IPS-15b (cell line): Measurements from ENCODE around the gene CD58.

Experiments
- H3K27me3 ChIP-seq: one replicate; pipeline ENCODE4 v1.6.1; 2013; ENCODE audit warnings: low read length; ENCODE audit not compliant: control insufficient read depth, insufficient read depth
- H3K36me3 ChIP-seq: one replicate; pipeline ENCODE4 v1.6.1; 2013; ENCODE audit warnings: low read length; ENCODE audit not compliant: control insufficient read depth, insufficient read depth
- H3K4me1 ChIP-seq: one replicate; pipeline ENCODE4 v1.6.1; 2013; ENCODE audit warnings: mild to moderate bottlenecking, low read length; ENCODE audit not compliant: control insufficient read depth, insufficient read depth
- H3K4me3 ChIP-seq: one replicate; pipeline ENCODE4 v1.5.1; 2013; ENCODE audit warnings: low read depth, low read length
- H3K9ac ChIP-seq: one replicate; pipeline ENCODE4 v1.6.1; 2013; ENCODE audit warnings: low read depth, mild to moderate bottlenecking, low read length
- H3K9me3 ChIP-seq: one replicate; pipeline ENCODE4 v1.6.1; 2013; ENCODE audit warnings: mild to moderate bottlenecking, low read length; ENCODE audit not compliant: control insufficient read depth, insufficient read depth

Gene CD58

GRCh38 chr1:116546354-116546977 lies 24.4 kb downstream of the CD58 start:
- Histone ChIP-seq H3K9me3 (no peaks in the 10 kb centered on the region), H3K4me3 (no peak overlapping the region), H3K27me3 (no peaks in the 10 kb centered on the region), H3K9ac (no peak overlapping the region), H3K4me1 (no peaks in the 10 kb centered on the region), H3K36me3 (no peaks in the 10 kb centered on the region)

DNA sequence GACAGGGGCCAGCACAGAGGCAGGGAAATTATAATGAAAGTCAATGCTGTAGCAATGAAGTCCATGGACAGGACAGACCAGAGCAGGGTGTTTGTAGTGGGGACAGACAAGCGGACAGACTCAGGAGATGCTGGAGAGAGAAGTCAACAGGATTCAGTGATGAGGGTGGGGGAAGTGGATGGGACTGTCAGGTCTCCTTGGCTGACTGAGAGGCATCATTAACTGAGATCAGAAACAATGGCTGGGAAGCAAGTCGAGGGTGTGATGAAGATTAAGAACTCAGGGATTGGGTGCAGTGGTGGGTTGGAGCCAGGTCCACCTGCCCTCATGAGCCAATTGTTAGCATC lies 25.5 kb downstream of the CD58 start:
- H3K9me3 ChIP-seq = no peaks in the 10 kb centered on the region
- H3K4me3 ChIP-seq = no peak overlapping the region
- no peaks in the 10 kb centered on the region for H3K36me3 ChIP-seq

GRCh38 chr1:116544588-116545358 lies 26.1 kb downstream of the CD58 start:
- no peak overlapping the region for H3K9ac ChIP-seq
- no peaks in the 10 kb centered on the region for H3K36me3 ChIP-seq
- H3K27me3 ChIP-seq = no peaks in the 10 kb centered on the region
- H3K4me3 ChIP-seq = no peak overlapping the region
- H3K4me1 ChIP-seq = no peaks in the 10 kb centered on the region
- H3K9me3 ChIP-seq = no peaks in the 10 kb centered on the region

More for the DNA sequence above, 25.5 kb downstream of the CD58 start:
- Histone ChIP-seq H3K27me3 (no peaks in the 10 kb centered on the region), H3K9ac (no peak overlapping the region), H3K4me1 (no peaks in the 10 kb centered on the region)

GRCh38 chr1:116540088-116540487 lies 30.7 kb downstream of the CD58 start:
- no peaks in the 10 kb centered on the region for H3K36me3 ChIP-seq
- no peaks in the 10 kb centered on the region for H3K4me1 ChIP-seq
- no peak overlapping the region for H3K4me3 ChIP-seq
- no peak overlapping the region for H3K9ac ChIP-seq
- H3K27me3 ChIP-seq = no peaks in the 10 kb centered on the region
- no peaks in the 10 kb centered on the region for H3K9me3 ChIP-seq

- H3K36me3 ChIP-seq = no peaks in the 10 kb centered on the region
These were observed 32.3 kb downstream of the CD58 start for GRCh38 chr1:116538544-116538943.

GRCh38 chr1:116537898-116538297 lies 32.9 kb downstream of the CD58 start:
- no peaks in the 10 kb centered on the region for H3K4me1 ChIP-seq
- H3K36me3 ChIP-seq = no peaks in the 10 kb centered on the region

More at GRCh38 chr1:116538544-116538943, 32.3 kb downstream of the CD58 start:
- Histone ChIP-seq H3K4me3 (no peak overlapping the region), H3K27me3 (no peaks in the 10 kb centered on the region), H3K9ac (no peak overlapping the region), H3K4me1 (no peaks in the 10 kb centered on the region), H3K9me3 (no peaks in the 10 kb centered on the region)

GRCh38 chr1:116537040-116537831 lies 33.6 kb downstream of the CD58 start:
- Histone ChIP-seq H3K36me3 (no peaks in the 10 kb centered on the region), H3K9me3 (no peaks in the 10 kb centered on the region), H3K4me1 (no peaks in the 10 kb centered on the region), H3K27me3 (no peaks in the 10 kb centered on the region), H3K4me3 (no peak overlapping the region), H3K9ac (no peak overlapping the region)

More at GRCh38 chr1:116537898-116538297, 32.9 kb downstream of the CD58 start:
- no peaks in the 10 kb centered on the region for H3K9me3 ChIP-seq
- H3K27me3 ChIP-seq = no peaks in the 10 kb centered on the region
- H3K4me3 ChIP-seq = no peak overlapping the region
- no peak overlapping the region for H3K9ac ChIP-seq

DNA sequence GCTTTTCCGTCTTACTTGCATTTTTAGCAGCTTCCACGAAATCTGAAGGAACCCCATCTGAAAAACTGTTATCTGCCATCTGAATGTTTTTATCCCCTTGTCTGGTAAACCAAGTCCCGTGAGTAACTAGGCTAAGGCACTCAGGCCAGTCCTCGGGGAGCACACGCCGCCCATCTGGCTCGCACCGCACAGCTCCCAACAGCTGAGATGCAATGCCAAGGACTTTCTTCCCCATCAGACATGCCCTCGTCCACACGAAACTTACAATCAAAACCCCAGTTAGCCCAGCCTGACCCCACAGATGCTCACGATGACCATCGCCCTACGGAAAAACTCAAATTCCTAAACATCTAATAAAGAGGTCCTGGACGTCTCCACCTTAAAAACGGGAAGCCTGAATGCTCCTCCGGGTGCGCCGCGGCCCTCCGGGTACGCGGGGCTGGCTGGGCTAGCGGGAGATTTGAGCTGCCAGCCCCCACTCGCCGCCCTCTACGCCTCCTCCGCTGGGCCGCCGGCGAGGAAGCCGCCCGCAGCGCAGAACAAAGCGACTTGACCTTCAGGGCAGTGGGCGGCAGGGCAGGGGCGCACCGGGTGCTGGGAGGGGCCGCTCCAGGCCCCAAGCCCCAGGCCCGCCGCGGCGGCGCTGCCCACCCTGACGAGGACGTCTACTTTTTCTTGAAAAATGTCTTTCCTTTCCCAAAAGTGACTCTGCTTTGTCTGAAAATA lies 36.6 kb downstream of the CD58 start:
- no peak overlapping the region for H3K9ac ChIP-seq
- H3K4me1 ChIP-seq = no peaks in the 10 kb centered on the region
- H3K9me3 ChIP-seq = no peaks in the 10 kb centered on the region
- H3K27me3 ChIP-seq = no peaks in the 10 kb centered on the region
- H3K4me3 ChIP-seq = no peak overlapping the region
- no peaks in the 10 kb centered on the region for H3K36me3 ChIP-seq

DNA sequence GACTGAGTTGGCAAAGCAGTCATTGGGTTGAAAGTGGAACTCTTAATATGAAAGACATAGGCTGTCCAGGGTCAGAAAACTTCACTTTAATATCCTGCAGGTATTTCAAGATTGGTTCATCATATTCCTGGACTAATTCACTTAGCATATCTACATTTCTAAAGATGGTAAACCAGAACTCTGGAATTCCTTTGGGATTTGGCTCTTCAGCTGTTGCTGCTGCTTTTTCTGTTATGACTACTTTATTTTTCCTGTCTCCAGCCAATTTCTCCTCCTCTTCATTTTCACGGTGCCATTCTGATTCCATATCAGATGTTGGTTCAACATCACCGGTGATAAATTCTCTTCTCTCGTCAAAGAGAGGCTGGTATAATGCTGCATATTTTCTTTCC lies 37.4 kb downstream of the CD58 start:
- H3K27me3 ChIP-seq = no peaks in the 10 kb centered on the region
- H3K36me3 ChIP-seq = no peaks in the 10 kb centered on the region
- H3K9ac ChIP-seq = no peak overlapping the region
- H3K9me3 ChIP-seq = no peaks in the 10 kb centered on the region
- H3K4me1 ChIP-seq = no peaks in the 10 kb centered on the region
- H3K4me3 ChIP-seq = no peak overlapping the region

- Histone ChIP-seq H3K36me3 (no peaks in the 10 kb centered on the region), H3K27me3 (no peaks in the 10 kb centered on the region), H3K4me1 (no peaks in the 10 kb centered on the region), H3K4me3 (no peak overlapping the region), H3K9me3 (no peaks in the 10 kb centered on the region), H3K9ac (no peak overlapping the region)
These were observed 38.0 kb downstream of the CD58 start for GRCh38 chr1:116532671-116533428.

- Histone ChIP-seq H3K36me3 (no peaks in the 10 kb centered on the region), H3K9ac (no peak overlapping the region), H3K4me1 (no peaks in the 10 kb centered on the region), H3K9me3 (no peaks in the 10 kb centered on the region), H3K27me3 (no peaks in the 10 kb centered on the region), H3K4me3 (no peak overlapping the region)
These were observed 38.9 kb downstream of the CD58 start for GRCh38 chr1:116531917-116532316.
